UCSD-AML1 (cell line): ENCODE results near the gene ADIRF.

ENCODE experiments used
- DNase-seq: peaks from one replicate; lab custom pipeline; 2025; ENCODE audit not compliant: unreplicated experiment; lab: John Stamatoyannopoulos, UW

The ADIRF gene

DNA sequence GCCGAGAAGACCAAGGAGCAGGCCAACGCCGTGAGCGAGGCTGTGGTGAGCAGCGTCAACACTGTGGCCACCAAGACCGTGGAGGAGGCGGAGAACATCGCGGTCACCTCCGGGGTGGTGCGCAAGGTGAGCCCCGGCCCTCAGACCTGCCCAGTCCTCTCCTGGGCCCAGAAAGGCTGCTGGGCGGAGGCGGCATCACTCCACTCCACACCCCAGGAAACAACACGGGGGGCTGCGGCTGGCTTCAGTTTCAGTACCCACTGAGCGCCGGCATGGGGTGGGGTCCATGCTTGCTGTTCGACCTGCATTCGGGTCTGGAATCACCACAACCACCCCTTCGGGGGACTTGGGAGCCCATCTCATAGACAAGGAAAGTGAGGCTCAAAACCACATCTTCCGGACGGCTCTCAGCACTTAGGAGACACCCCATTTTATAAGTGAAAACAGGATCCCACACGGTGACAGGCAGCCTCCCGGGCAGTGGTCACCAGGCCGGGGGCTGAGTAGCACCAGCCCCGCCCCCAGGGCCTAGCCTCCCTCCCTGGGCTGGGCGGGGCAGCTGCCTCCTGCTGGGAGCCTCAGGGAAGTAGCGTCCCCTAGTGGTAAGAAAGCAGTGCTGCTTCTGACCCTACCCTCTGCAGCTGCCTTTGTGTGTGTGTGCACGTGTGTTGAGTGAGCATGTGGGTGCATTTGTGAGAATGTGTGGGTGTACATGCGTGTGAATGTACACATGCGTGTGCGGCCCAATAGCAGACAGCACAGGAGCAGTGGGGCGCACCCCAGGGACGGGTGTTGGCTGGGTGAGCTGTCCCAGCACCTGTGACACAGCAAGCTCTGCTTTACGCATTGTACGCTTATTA is 8.0 kb upstream of the ADIRF start:
- peak; percentile 78 for DNase-seq

DNA sequence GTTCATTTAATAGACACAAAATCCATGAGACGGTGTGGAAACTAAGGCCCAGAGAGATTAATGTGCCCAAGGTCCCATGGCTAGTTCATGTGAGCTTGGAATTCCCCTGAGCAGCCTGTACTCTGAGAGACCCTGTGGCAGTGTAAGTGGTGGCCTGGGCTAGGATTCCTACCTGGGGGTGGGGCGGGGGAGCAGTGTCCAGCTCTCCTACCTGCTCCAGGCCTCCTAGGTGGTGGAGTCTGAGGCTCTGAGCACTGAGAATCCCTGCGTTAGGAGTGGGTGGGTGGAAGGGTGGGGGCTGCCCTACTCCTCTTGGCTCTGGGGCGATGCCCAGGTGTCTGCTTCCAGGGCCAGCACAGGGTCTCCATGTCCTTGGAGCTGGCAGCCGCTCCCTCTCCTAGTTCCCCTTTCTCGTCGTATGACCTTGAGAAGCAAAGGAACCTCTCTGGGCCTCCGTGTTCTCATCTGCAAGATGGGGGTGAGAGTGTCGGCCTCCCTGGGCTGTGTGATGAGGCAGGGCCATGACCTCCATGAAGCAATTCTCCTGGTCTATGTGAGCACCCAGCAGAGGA is 7.3 kb upstream of the ADIRF start:
- no peak for DNase-seq

- no peak for DNase-seq
Observed at GRCh38 chr10:86961481-86962091, 6.7 kb upstream of the ADIRF start.

- DNase-seq: no peak
Observed at GRCh38 chr10:86962136-86962980, 5.9 kb upstream of the ADIRF start.

GRCh38 chr10:86962981-86963310 is 5.3 kb upstream of the ADIRF start:
- DNase-seq: no peak

DNA sequence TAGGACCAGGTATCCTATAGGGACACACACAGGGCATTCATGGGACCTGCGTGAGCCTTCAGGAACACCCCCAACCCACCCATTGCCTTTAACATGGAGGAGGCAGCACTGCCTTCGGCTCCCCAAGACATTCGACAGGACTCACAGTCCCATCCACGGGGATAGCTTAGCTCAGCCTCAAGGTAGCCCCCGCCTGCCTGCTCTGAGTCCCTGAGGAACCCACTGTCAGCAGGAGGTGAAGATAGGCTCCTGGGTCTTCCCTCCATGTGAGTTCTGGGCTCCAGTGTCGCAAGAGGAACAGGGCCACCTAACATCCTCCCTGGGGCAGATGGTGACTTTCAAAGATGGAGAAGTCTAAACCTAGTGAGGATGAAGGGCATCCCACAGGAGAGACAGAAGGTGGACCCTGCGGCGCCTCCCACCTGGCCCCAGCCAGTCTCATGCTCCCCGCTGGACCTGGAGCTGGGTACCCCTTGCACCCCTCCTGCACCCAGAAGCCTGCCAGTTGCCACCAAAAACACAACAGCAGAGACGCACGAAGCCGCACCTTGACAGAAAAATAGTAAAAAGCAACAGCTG is 4.9 kb upstream of the ADIRF start:
- DNase-seq: no peak

DNA sequence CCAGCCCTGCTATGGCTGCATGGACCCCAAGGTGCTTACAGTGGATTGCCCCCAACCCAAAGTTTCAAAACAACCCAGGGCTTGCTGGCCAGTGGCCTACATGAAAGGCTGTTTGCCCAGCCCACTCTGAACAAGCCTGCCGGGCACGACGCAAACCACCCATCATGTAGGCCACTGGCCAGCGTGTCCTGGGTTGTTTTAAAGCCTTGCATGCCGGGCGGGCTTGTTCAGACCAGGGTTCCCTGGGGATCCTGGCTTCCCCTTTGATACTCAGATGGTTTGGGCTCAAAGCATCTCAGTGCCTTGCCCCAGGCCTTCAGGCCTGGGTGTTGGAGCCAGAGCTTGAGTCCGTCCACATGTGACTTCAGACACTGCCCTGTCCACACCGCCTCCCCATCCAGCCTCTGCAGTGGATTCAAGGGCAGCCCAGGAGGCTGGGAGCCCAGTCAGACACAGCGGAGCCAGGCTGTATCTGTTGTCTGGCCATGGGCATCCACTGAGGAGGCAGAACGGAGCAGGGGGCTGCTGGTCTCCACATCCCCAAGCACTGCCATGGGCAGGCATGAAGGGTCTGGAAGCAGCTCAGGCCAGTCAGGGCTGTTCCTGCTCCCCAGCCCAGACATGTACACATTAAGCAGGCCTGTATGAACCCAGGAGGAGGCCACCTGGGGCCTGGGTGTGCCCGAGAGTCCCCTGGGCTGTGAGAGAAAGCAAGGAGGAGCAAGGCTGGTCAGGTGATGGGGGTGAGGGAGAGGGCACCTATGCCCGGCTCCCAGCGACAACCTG is 4.0 kb upstream of the ADIRF start:
- no peak for DNase-seq

GRCh38 chr10:86964847-86965190 is 3.5 kb upstream of the ADIRF start:
- DNase-seq: no peak

- no peak for DNase-seq
Observed at GRCh38 chr10:86965986-86966654, 2.2 kb upstream of the ADIRF start.

- no peak for DNase-seq
Observed at GRCh38 chr10:86967481-86967941, 771 bp upstream of the ADIRF start.

- DNase-seq: no peak
Observed at GRCh38 chr10:86968994-86969355, 693 bp downstream of the ADIRF start.

GRCh38 chr10:86969421-86970041 is 1.2 kb downstream of the ADIRF start:
- no peak for DNase-seq

GRCh38 chr10:86970162-86970981 is 2.1 kb downstream of the ADIRF start:
- DNase-seq: no peak

DNA sequence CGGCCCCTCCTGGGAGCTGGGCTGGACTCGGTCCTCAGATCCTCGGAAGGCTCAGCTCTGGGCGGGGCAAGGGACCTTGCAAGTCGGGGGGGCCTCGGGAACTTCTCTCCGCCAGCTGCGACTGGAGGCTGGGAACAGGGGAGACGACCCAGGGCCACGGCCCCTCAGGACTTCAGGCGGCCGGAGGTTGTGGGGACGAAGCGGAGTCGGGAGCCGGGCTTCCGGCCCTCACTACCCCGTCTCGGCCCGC is 2.6 kb downstream of the ADIRF start:
- DNase-seq: no peak

DNA sequence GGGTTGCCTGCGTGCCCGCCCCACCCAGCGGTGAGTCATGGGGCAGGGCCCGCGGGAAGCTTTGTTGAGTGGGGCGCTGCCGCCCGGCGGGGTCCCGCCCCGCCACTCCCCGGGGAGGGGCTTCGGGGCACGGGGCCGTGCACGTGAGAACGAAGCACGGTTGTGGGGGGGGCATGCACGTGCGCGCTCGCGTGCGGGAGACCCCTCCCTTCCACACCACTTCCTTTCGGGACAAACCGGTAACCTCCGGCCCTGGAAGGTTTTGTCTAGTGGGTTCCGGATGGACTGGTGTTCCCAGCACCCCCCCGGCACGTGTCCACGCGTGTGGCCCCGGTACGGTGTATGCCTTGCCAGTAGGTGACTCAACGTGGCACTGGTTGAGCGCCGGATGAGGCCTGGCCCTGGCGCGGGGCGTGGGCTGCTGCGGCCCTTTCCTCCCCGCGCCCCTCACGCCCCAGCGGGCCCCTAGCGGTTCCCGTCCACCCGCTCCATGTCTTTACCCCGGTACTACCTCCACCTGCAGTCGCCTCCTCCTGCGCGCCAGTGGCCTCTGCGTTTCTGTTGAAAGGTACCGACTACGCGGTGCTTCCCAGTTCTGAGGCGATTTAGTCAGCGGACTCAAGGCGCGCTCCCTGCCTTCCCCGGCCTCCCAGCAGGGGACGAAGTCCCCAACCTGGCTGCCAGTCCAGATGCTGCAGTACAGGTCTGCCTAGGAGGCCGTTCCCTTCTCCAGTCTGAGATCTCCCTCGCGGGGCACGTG is 3.1 kb downstream of the ADIRF start:
- DNase-seq: peak; percentile 84

GRCh38 chr10:86972613-86973380 is 4.5 kb downstream of the ADIRF start:
- no peak for DNase-seq

GRCh38 chr10:86974484-86974883 is 6.2 kb downstream of the ADIRF start:
- DNase-seq: no peak
